Measurements from ENCODE around the gene CPNE2.

CPNE2 gene

DNA sequence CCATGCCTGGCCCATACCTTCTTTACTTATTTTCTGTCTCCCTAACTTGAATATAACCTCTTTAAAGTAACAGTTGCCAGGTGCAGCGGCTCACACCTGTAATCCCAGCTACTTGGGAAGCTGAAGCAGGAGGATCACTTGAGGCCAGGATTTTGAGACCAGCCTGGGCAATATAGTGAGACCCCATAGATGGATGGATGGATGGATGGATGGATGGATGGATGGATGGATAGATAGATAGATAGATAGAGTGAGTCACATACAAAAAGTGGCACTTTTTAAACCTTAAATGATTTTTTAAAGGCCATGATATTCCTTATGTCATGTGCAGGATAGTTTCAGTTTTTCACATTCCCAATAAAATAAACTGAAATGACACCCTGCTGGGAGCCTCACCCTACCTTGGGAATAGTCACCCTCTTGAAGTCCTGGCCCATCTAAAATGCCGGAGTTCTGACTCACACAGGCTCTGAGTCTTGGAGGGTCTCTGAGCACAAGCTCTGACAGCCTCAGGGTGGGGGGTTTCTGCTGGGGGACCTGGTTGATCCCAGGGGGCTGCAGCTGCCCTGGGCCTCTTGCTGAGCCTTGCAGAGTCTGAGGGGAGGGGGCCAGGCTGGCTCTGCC is 26.2 kb downstream of the CPNE2 start:
- DNase-seq (ENCODE audit: insufficient read length, low spot score) (no peak), FAIRE-seq (no peak)

DNA sequence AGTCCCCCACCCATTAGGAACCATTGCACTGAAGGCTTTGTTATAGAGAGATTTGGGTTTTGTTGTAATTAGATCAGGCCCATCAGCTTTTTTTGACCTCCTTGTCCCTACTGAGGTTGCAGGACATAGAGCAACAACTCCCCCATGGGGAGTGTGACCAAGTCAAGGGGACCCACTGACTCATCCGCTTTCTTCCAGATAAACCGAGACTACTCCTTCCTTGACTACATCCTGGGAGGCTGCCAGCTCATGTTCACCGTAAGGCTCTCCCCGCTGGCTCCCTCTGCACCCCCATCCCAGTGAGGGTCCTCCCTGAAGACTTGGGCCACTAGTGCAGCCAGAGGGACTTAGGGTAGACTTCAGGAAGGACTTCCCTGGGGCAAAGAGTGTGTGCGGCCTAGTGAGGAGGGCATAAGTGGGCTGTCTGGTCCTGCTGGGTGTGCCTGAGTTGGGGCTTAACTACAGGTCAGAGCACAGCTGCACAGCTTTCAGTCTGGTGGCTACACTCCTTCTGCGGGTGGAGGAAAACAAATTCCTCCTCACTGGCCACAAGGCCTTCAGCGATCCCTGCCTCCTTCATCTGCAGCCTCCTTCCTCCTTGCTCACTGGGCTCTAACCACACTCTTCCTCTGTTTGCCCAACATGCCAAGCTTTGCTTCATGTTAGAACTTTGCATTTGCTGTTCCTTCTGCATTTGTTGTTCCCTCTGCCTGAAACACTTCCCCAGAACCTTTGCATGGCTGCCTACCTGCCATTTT is 31.0 kb downstream of the CPNE2 start:
- DNase-seq (ENCODE audit: insufficient read length, low spot score) (no peak), FAIRE-seq (no peak)

DNA sequence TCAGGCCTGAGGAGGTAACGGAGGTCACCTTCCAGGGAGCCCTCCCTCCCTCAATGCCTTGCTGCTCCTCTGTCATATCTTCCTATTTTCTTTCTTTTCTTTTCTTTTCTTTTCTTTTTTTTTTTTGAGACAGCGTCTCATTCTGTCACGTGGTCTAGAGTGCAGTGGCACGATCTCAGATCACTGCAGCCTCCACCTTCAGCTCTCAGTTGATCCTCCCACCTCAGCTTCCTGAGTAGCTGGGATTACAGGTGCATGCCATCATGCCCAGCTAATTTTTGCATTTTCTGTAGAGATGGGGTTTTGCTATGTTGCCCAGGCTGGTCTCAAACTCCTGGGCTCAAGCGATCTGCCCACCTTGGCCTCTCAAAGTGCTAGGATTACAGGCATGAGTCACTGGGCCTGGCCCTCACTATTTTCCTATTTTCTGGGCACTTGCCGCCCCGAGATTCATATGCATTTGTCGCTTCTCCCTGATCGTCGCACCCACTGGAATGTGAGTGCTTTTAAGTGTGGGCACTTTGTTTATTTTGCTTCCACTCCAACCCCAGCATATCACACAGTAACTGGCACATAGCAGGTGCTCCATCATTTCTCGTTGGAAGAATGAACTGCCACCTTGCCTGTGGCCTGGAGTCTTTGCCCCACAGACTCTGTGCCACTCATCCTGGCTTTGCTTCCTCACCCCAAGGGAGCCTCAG is 31.7 kb downstream of the CPNE2 start:
- no peak for FAIRE-seq
- DNase-seq (ENCODE audit: insufficient read length, low spot score) = no peak

DNA sequence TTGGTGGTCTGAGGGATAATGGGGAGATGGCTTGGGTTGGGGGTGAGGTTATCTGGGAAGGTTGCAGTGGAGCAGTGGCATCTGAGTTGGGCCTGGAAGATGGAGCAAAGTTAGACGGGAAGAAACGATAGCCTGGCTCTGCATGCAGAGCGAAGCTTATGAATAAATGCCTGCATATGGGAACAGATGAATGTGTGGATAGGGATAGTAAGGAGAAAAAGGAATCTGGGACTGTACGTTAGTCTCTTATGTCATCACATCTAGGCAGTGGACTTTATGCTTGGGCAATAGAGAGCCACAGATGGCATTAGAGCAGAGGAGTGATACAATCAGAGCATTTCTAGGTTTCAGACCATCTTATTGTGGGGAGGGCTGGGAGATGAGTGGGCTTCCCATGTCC is 33.0 kb downstream of the CPNE2 start:
- FAIRE-seq (no peak), DNase-seq (ENCODE audit: insufficient read length, low spot score) (no peak)

DNA sequence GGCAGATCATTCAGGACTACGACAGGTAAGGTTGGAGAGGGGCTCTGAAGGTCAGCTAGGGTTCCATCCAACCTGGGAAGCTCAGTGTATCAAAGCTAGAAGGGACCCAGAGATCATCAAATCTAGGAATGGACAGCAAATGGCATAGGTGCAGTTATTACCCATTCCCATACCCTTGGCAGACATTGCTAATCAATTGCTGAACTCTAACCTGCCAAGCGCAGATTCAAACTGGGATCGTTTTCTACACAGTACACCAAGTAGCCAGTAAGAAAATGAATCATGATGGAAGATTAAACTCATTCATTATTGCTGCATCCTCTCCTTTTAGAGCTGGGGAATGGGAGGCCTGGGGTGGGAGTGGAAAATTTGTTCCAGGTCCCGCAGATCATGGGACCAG is 33.6 kb downstream of the CPNE2 start:
- no peak for FAIRE-seq

DNA sequence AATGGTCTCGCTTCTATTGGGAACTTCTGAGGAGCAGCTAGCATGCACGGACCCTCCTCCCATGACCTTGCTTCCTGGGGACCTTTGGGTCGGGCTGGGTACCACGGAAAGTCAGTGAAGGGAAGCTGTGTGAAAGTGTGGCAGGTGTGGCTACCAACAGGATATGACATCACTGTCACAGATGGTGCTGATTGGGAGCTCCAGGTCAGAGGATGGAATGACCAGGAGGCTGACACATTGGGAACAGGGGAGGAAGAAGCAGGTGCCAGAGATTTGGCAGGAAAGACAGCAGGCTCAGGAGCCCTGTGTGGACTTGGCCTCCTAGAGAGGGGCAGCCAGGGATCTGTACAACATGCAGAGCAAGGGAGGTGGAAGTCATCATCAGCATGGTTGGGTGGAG is 34.0 kb downstream of the CPNE2 start:
- DNase-seq (ENCODE audit: insufficient read length, low spot score) (no peak), FAIRE-seq (no peak)

More for the DNA sequence above, 33.6 kb downstream of the CPNE2 start:
- DNase-seq (ENCODE audit: insufficient read length, low spot score) = no peak

DNA sequence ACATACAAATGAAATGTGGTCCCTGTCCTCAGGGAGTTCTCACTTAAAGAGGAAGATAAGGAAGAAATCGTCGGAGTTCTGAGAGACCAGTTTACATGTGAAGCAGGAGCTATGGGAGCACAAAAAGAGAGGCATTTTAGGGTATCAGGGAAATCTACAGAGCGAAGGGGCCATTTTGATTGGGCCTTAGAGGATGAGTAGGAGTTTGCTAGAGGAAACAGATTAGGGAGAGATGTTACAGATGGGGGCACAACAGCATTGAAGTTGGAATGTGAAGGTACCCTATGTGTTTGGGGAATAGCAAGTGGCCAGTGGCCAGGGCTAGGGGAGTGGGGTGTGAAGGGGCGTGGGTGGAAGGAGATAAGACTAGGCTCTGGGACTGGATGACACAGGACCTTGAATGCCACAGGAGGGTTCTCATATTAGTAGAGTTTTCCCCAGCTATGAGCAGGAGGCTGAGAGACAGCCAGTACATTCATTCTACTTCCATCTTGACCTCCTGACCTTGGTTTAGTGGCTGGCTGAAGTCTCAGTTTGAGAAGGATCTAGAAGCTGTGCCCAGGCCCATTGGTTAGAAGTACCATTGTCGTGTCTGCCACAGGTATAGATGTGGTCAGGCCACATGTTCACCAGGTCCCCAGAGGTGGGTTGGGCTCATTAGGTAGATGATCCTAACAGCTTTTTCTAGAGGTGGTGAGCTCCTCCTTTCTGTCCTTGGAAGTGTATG is 34.8 kb downstream of the CPNE2 start:
- DNase-seq (ENCODE audit: insufficient read length, low spot score) (no peak), FAIRE-seq (peak; percentile 75)

DNA sequence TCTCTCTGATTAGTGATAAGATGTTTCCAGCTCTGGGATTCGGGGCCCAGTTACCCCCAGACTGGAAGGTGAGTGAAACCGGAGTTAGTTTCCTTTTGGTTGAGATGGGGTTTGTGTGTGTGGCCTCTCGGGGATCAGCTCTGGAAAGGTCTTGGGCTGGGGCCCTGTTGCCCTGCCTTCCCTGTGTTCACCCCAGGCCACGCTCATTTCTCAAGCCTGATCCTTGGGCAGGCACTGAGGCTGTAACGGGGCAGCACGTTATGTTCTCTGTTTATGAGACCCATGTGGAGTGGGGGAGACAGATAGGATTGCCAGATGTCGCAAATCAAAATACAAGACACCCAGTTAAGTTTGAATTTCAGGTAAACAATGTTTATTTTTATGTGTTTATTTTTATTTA is 35.5 kb downstream of the CPNE2 start:
- no peak for FAIRE-seq
- DNase-seq (ENCODE audit: insufficient read length, low spot score) = no peak

DNA sequence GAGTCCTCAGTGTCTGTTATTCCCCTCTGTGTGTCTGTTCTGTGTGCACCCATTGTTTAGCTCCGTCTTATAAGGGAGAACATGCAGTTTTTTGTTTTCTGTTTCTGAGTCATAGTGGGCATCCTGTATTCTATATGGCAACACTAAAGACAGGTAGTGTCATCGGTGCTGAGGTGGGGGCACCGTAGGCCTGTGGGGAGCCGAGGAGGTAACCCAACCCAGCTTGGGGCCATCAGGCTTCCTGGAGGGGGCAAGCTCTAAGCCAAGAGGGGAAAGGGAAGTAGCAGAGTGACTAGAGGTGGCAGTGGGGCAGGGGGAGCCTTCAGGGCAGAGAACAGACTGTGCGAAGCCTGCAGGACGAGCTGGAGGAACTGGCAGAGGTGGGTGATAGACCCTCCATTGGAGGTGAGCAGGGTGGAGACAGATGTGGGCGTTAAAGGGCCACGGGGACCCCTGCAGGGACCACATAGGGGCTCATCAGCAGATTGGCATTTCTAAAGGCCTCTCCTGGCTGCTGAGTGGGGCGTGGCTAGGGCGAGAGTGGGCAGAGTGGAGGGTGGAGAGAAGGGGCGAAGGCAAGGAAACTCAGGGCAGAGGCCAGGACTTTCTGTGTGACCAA is 36.5 kb downstream of the CPNE2 start:
- no peak for FAIRE-seq
- DNase-seq (ENCODE audit: insufficient read length, low spot score) = no peak

DNA sequence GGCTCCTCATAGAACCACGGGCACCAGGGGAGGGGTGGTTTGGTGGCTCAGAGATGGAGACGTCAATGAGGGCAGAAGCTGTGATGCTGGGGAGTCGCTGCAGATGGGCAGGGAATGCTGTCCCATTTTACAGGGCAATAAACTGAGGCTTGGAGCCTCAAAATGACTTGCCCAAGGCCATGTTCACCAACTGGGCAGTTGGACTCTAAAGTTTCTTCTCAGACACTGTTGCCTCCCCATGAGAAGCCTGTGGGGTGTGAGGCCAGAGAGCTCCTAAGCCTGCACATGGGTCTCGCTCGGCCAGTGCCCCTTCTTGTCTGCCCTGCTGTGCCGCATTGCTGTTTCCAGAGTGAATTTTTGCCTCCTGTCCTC is 38.6 kb downstream of the CPNE2 start:
- FAIRE-seq (no peak), DNase-seq (ENCODE audit: insufficient read length, low spot score) (no peak)

DNA sequence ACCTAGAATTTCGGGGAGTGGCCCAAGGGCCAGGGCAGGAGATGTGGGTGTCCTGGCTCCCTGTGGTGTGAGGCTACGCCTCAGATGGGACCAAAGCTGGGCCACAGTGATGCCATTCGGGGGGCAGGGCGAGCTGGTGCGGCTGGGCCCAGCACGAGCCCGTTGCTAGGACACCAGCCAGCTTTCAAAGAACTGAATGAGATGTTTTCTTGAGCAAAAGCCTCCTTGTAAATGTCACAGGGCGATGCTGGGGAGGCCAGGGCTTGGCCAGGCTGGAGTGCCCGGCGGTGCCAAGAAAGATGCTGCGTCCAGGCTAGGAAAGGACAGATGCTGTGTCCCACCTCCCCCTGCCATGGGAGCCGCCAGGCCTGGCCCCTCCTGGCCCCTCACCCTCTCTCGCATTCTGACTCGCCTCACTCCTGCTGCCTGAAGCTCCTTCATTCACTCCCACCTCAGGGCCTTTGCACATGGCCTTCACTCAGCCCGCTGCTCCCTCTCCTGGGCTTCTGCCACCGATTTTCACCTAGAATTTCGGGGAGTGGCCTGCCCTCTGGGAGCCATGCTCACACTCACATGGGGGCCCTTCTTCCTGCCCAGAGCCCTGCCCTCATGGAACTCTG is 39.1 kb downstream of the CPNE2 start:
- FAIRE-seq (no peak), DNase-seq (ENCODE audit: insufficient read length, low spot score) (no peak)

DNA sequence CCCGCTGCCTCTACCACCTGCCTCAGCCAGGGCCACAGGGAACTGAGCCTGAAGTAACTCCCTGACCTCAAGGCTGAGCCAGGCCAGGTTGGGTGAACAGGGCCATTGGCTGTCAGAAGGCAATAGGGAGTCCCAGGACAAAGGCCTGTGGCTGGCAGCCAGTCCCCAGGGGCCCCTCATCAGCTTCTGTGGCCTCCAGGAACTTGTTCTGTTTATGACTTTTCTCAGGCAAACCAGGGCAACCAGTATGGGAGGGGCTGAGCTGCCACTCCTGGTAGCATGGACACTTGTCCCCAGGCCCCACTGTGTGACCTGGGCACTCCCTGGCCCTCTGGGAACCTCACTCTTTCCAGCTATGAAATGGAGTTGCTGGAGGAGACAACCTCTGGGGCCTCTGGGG is 40.1 kb downstream of the CPNE2 start:
- no peak for FAIRE-seq
- no peak for DNase-seq (ENCODE audit: insufficient read length, low spot score)

DNA sequence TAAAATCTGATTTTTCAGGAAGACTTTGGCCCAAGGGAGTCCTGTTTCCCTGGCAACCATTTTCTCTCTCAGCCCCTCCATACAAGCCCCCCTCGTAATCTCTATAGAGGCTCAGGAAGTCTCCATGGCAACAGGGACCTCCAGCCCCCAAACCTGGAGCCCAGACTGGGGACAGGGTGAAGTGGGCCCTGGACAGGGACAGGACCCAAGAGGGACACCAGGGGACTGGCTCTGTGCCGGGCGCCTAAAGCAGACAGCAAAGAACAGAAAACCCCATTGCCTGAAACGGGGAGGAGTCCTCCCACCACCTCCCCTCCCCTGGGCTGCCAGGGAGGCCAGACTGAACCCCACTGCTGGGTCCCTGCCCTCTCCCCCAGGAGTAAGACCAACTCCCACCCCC is 40.6 kb downstream of the CPNE2 start:
- FAIRE-seq (no peak), DNase-seq (ENCODE audit: insufficient read length, low spot score) (no peak)

DNA sequence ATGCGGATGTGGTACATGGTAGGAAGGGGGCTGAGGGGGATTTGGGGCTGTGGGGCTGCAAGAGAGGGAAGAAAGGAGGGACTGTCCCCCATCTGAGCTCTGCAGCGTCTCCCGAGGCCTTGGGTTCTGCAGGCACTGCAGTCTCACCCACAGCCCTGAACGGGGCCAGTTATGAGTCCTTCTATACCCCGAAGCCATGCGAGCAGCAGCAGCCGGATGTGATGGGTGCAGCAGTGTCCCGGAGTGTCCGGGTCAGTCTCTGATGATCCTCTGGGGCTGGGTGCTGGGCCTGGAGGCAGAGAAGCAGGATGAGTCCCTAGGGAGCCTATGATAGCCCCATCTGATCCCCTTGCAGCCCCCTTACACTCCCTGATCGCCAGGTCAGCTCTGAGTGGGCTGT is 41.5 kb downstream of the CPNE2 start:
- FAIRE-seq = no peak
- DNase-seq (ENCODE audit: insufficient read length, low spot score) = no peak

DNA sequence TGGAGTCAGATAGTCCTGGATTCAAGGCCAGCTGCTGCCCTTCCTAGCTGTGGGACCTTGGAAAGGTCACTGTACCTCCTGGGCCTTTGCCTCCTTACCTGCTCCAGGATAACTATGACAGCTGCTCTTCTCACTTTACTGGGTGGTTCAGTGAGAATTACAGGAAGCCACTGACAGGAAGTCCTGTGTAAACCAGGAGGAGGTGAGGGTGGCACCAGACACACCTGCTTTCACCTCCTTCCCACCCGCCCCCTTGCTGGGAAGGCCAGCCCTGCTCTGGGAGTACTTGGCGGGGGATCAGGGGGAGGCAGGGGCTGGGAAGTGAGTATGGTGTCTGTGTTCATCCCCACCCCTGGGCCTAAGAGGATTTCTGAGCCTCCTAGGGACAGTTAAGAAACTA is 42.6 kb downstream of the CPNE2 start:
- DNase-seq (ENCODE audit: insufficient read length, low spot score) = no peak
- peak; percentile 70 for FAIRE-seq

DNA sequence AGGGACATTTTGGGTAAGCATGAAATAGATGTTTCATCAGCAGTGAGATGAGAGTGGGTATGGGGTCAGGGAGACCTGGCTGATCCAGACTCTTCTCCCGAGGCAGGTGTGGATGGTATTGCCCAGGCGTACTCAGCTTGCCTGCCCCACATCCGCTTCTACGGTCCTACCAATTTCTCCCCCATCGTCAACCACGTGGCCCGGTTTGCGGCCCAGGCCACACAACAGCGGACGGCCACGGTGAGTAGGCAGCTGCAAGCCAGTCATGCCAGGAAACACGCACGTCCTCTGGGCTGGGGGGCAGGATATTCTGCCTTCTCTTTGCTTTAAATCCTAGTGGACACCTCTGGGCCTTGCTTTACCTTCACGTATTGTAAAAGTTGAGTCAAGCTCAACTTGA is 44.7 kb downstream of the CPNE2 start:
- FAIRE-seq (no peak), DNase-seq (ENCODE audit: insufficient read length, low spot score) (no peak)

DNA sequence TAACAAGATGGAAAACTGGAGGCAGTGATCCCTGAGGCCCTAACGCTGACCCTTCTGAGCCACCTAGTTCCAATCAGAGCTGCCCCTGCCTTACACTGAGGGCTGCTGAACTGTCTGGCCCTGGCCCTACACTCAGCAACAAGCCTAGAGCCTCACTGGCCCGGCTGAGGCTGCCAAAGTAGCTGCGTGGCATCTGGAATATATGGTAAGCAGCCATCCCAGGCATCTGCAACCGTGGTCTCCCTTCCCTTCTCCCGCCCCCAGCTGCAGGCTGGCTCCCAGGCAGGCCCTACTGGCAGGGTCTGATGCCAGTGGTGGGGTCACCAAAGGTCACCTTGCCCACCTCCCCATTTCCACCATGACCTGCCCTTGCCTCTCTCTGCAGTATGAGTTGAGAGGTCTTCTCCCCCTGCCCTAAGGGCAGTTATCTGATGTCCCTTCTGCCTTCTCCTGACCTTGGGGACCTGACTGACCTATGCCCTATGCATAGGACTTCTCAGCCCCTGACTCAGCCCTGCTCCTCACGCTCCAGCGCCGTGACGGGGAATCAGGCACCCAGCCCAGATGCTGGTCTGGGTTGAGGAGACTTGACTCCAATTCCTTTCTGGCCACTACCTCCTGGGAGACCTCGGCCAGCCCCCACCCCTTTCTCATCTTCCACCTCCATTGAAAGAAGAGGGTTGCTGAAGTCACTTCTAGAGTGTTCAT is 45.3 kb downstream of the CPNE2 start:
- DNase-seq (ENCODE audit: insufficient read length, low spot score) = no peak

DNA sequence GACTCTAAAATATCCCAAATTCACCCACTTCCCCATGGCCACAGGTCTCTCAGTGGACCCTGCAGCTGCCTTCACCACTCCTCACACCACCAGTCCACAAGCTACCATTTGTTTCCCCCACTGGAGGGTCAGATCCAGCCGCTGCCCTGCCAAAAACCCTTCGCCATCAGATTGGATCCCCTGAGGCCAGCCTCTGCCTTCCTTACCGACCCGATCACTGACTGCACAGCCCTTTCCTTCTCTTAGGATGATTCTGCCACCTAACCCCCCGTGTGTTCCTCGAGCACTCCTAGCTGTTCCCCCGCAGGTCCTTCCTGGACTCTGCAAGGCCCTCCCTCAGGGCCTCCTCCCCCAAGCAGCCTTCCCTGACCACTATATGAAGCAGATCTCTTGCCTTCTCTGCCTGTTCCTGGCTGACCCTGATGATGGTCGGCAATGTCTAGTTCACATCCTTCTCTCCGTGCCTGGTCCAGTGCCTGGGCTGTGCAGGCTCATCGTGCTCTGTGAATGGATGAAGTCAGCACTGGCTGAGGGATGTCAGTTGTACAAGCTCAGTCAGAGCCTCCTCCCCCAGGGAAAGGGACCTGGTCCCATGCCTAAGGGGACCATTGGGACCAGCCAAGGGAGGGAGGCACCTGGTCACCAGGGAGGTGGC is 46.0 kb downstream of the CPNE2 start:
- DNase-seq (ENCODE audit: insufficient read length, low spot score) (no peak), FAIRE-seq (no peak)

More for the DNA sequence above, 45.3 kb downstream of the CPNE2 start:
- FAIRE-seq = no peak

DNA sequence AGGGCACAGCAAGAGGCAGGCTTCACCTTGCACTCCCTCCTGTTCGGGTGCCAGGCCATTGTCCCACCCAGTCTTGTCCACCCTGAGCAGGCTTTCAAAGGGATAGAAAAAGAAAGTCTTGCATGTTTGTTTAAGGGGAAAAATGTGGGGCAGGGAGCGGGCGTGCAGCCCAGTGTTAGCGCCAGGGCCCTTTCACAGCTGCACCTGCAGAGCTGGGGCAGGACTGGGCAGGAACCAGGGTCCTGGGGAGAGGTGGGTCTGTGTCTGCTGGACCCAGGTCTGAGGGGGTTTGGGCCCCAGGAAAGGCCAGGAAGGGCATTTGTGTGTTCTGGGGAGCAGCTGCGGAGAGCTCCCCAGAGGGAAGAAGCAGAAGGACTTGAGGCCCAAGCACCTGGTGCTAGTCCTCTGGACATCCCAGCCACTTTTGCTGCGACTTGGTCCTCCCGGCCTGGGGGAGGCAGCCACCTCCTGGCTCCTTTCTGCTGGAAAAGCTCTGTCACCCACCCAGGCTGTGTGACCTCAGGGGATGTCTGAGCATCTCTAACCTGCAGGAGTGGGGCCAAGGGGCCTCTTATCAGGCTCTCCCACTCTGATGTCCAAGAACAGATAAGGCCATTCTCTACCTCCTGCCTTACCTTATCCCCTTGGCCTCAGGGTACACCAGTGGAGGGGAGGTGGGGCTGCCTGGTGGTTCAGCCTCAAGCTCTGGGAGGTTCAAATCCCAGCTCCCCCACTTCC is 48.7 kb downstream of the CPNE2 start:
- DNase-seq (ENCODE audit: insufficient read length, low spot score) (no peak), FAIRE-seq (no peak)

All from GM19239 (cell line).